ENCODE measurements around the gene CD180. TPM values are rescaled to one million over a fixed set of nuclear protein-coding genes. Genes with fewer than 3 reads are reported as not detected.

Gene CD180
- total and polyA plus RNA-seq, 5 experiments from 2014 or later, result 0.03 to 2.1 (median 0.72) TPM; not detected in 1

GRCh38 chr5:67154556-67155206 is 41.9 kb downstream of the CD180 start:
- Mint-ChIP-seq H3K27ac (peak overlapping the region in 2 of 10 donors; percentile 1 to 8), H3K27me3 (no peaks in the 10 kb centered on the region), H3K36me3 (peaks cover 13 to 36% (median 16%) of the 10 kb centered on the region in 3 donors), H3K4me1 (peaks cover 10 to 32% (median 27%) of the 10 kb centered on the region in 4 donors), H3K9me3 (peaks cover 0 to 4% (median 0%) of the 10 kb centered on the region in 9 donors), H3K4me3 (no peak overlapping the region)
- DNase-seq (no peak), ATAC-seq (no peak)
- POLR2A ChIA-PET, result interaction anchor here (5.8 kb wide), 1 partner anchor 13 kb away, joined by 29 read pairs; no protein-coding TSS in a partner anchor

GRCh38 chr5:67153292-67153691 is 43.3 kb downstream of the CD180 start:
- peaks cover 6 to 22% (median 16%) of the 10 kb centered on the region in 4 donors for H3K4me1 Mint-ChIP-seq
- no peak overlapping the region for H3K4me3 Mint-ChIP-seq
- ATAC-seq (no peak), DNase-seq (no peak)
- POLR2A ChIA-PET, result interaction anchor here (1.4 kb wide), 1 partner anchor 55 kb away, joined by 3 read pairs; no protein-coding TSS in a partner anchor
- H3K27ac Mint-ChIP-seq, result peak overlapping the region in 3 of 10 donors; percentile 5 to 53 (median 29)
- peaks cover 0 to 4% (median 0%) of the 10 kb centered on the region in 9 donors for H3K9me3 Mint-ChIP-seq
- H3K36me3 Mint-ChIP-seq, result peaks cover 13 to 47% (median 19%) of the 10 kb centered on the region in 3 donors
- H3K27me3 Mint-ChIP-seq, result no peaks in the 10 kb centered on the region

- peaks cover 0 to 4% (median 0%) of the 10 kb centered on the region in 9 donors for H3K9me3 Mint-ChIP-seq
- H3K27ac Mint-ChIP-seq, result no peak overlapping the region
- DNase-seq, result no peak
- H3K4me3 Mint-ChIP-seq, result no peak overlapping the region
- peaks cover 5 to 14% (median 11%) of the 10 kb centered on the region in 4 donors for H3K4me1 Mint-ChIP-seq
- POLR2A ChIA-PET, result interaction anchor here (1.4 kb wide), 1 partner anchor 56 kb away, joined by 3 read pairs; no protein-coding TSS in a partner anchor
- H3K36me3 Mint-ChIP-seq, result peaks cover 13 to 55% (median 19%) of the 10 kb centered on the region in 3 donors
- H3K27me3 Mint-ChIP-seq, result no peaks in the 10 kb centered on the region
- no peak for ATAC-seq
These were observed 44.2 kb downstream of the CD180 start for GRCh38 chr5:67152400-67152799.

GRCh38 chr5:67149951-67150523 is 46.6 kb downstream of the CD180 start:
- POLR2A ChIA-PET, result no interaction called here
- Mint-ChIP-seq H3K27ac (no peak overlapping the region), H3K36me3 (peaks cover 13 to 76% (median 23%) of the 10 kb centered on the region in 3 donors), H3K4me3 (no peak overlapping the region), H3K9me3 (peaks cover 0 to 4% (median 0%) of the 10 kb centered on the region in 9 donors), H3K27me3 (no peaks in the 10 kb centered on the region), H3K4me1 (no peaks in the 10 kb centered on the region)
- DNase-seq (no peak), ATAC-seq (no peak)

GRCh38 chr5:67149057-67149950 is 47.3 kb downstream of the CD180 start:
- DNase-seq, result no peak
- POLR2A ChIA-PET, result no interaction called here
- Mint-ChIP-seq H3K27ac (peak overlapping the region in 1 of 10 donors; percentile 12), H3K36me3 (peaks cover 17 to 77% (median 29%) of the 10 kb centered on the region in 3 donors), H3K4me1 (no peaks in the 10 kb centered on the region), H3K9me3 (peaks cover 0 to 4% (median 0%) of the 10 kb centered on the region in 9 donors), H3K4me3 (no peak overlapping the region), H3K27me3 (no peaks in the 10 kb centered on the region)
- ATAC-seq, result no peak

GRCh38 chr5:67147760-67148159 is 48.8 kb downstream of the CD180 start:
- Mint-ChIP-seq H3K27me3 (no peaks in the 10 kb centered on the region), H3K9me3 (peaks cover 0 to 4% (median 0%) of the 10 kb centered on the region in 9 donors), H3K36me3 (peaks cover 20 to 84% (median 32%) of the 10 kb centered on the region in 3 donors), H3K4me1 (no peaks in the 10 kb centered on the region), H3K4me3 (no peak overlapping the region), H3K27ac (no peak overlapping the region)
- DNase-seq (no peak), ATAC-seq (no peak)
- POLR2A ChIA-PET, result no interaction called here

GRCh38 chr5:67146981-67147380 is 49.6 kb downstream of the CD180 start:
- POLR2A ChIA-PET, result no interaction called here
- H3K9me3 Mint-ChIP-seq, result peaks cover 0 to 4% (median 0%) of the 10 kb centered on the region in 9 donors
- H3K4me1 Mint-ChIP-seq, result no peaks in the 10 kb centered on the region
- no peaks in the 10 kb centered on the region for H3K27me3 Mint-ChIP-seq
- DNase-seq (no peak), ATAC-seq (no peak)
- peaks cover 20 to 87% (median 39%) of the 10 kb centered on the region in 3 donors for H3K36me3 Mint-ChIP-seq
- no peak overlapping the region for H3K27ac Mint-ChIP-seq
- H3K4me3 Mint-ChIP-seq, result no peak overlapping the region

GRCh38 chr5:67146574-67146973 is 50.0 kb downstream of the CD180 start:
- Mint-ChIP-seq H3K9me3 (peaks cover 0 to 4% (median 0%) of the 10 kb centered on the region in 9 donors), H3K4me1 (no peaks in the 10 kb centered on the region), H3K4me3 (no peak overlapping the region), H3K36me3 (peaks cover 20 to 91% (median 43%) of the 10 kb centered on the region in 3 donors), H3K27me3 (no peaks in the 10 kb centered on the region), H3K27ac (peak overlapping the region in 1 of 10 donors; percentile 20)
- POLR2A ChIA-PET, result no interaction called here
- no peak for DNase-seq
- no peak for ATAC-seq

- Mint-ChIP-seq H3K36me3 (peaks cover 7 to 77% (median 27%) of the 10 kb centered on the region in 3 donors), H3K4me1 (no peaks in the 10 kb centered on the region), H3K9me3 (no peaks in the 10 kb centered on the region), H3K27ac (no peak overlapping the region), H3K4me3 (no peak overlapping the region), H3K27me3 (no peaks in the 10 kb centered on the region)
- ATAC-seq, result no peak
- DNase-seq, result no peak
- POLR2A ChIA-PET, result interaction anchor here (1.1 kb wide), 1 partner anchor 151 kb away, joined by 3 read pairs; no protein-coding TSS in a partner anchor
These were observed 52.4 kb downstream of the CD180 start for GRCh38 chr5:67144183-67144639.

GRCh38 chr5:67143549-67143948 is 53.0 kb downstream of the CD180 start:
- Mint-ChIP-seq H3K4me1 (no peaks in the 10 kb centered on the region), H3K27ac (no peak overlapping the region), H3K9me3 (no peaks in the 10 kb centered on the region), H3K27me3 (no peaks in the 10 kb centered on the region), H3K4me3 (no peak overlapping the region), H3K36me3 (peaks cover 7 to 78% (median 25%) of the 10 kb centered on the region in 3 donors)
- no peak for DNase-seq
- ATAC-seq, result no peak
- POLR2A ChIA-PET, result no interaction called here

GRCh38 chr5:67142816-67143215 is 53.8 kb downstream of the CD180 start:
- no peaks in the 10 kb centered on the region for H3K4me1 Mint-ChIP-seq
- H3K9me3 Mint-ChIP-seq, result no peaks in the 10 kb centered on the region
- POLR2A ChIA-PET, result no interaction called here
- DNase-seq (no peak), ATAC-seq (no peak)
- H3K36me3 Mint-ChIP-seq, result peaks cover 7 to 79% (median 28%) of the 10 kb centered on the region in 3 donors
- peak overlapping the region in 1 of 10 donors; percentile 21 for H3K27ac Mint-ChIP-seq
- H3K27me3 Mint-ChIP-seq, result no peaks in the 10 kb centered on the region
- H3K4me3 Mint-ChIP-seq, result no peak overlapping the region

- H3K36me3 Mint-ChIP-seq, result peaks cover 7 to 80% (median 35%) of the 10 kb centered on the region in 3 donors
- POLR2A ChIA-PET, result no interaction called here
These were observed 55.0 kb downstream of the CD180 start for GRCh38 chr5:67141644-67142043.

More at GRCh38 chr5:67141644-67142043, 55.0 kb downstream of the CD180 start:
- no peak for DNase-seq
- no peak for ATAC-seq
- Mint-ChIP-seq H3K27me3 (no peaks in the 10 kb centered on the region), H3K4me3 (no peak overlapping the region), H3K9me3 (no peaks in the 10 kb centered on the region), H3K27ac (peak overlapping the region in 1 of 10 donors; percentile 41), H3K4me1 (no peaks in the 10 kb centered on the region)
